ENCODE data around the gene RNF213.

Gene RNF213

DNA sequence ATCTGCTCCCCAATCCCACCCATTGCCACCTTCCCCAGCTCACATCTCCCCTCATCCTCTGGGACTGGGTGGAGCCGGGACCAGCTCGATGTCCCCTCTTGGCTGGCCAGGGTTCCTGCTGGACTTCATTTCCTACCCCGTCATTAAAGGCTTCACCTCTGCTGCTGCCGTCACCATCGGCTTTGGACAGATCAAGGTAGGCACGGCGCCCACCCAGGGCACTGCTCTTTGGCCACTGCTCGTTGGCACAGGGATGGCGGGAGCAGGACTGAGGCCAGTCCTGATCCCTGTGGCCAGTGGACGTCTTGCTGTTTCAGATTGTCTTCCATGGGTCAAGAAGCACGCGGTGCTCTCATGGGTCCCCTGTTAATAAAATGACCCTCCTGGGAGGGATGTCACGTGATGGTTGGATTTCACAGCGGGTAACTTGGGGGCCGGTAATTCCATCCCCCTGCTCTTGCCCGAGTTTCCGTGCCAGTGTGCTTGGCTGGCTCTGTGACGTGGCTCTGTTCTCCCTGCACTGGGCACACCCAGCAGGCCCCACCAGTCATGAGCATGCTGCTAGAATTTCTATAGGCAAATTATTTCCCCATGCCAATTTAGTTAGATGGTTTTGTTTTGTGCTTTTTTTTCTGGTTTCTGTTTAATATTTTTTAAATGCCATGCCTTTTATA is 37.4 kb upstream of the RNF213 start:
- TF ChIP-seq, protein P1, sequence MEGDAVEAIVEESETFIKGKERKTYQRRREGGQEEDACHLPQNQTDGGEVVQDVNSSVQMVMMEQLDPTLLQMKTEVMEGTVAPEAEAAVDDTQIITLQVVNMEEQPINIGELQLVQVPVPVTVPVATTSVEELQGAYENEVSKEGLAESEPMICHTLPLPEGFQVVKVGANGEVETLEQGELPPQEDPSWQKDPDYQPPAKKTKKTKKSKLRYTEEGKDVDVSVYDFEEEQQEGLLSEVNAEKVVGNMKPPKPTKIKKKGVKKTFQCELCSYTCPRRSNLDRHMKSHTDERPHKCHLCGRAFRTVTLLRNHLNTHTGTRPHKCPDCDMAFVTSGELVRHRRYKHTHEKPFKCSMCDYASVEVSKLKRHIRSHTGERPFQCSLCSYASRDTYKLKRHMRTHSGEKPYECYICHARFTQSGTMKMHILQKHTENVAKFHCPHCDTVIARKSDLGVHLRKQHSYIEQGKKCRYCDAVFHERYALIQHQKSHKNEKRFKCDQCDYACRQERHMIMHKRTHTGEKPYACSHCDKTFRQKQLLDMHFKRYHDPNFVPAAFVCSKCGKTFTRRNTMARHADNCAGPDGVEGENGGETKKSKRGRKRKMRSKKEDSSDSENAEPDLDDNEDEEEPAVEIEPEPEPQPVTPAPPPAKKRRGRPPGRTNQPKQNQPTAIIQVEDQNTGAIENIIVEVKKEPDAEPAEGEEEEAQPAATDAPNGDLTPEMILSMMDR (IDR thresholded peaks at IDR 0.05; ENCODE audit: insufficient read depth, low read length, missing control alignments): no peak
- CTCF ChIA-PET: no interaction called here
- no peak for DNase-seq (ENCODE audit: low read depth, low spot score)
- POLR2A ChIA-PET: interaction anchor here (0.6 kb wide), 1 partner anchor 228 kb away, joined by 4 read pairs; no protein-coding TSS in a partner anchor
- no peak overlapping the region for H3K4me3 ChIP-seq (ENCODE audit: low read depth, low read length)

DNA sequence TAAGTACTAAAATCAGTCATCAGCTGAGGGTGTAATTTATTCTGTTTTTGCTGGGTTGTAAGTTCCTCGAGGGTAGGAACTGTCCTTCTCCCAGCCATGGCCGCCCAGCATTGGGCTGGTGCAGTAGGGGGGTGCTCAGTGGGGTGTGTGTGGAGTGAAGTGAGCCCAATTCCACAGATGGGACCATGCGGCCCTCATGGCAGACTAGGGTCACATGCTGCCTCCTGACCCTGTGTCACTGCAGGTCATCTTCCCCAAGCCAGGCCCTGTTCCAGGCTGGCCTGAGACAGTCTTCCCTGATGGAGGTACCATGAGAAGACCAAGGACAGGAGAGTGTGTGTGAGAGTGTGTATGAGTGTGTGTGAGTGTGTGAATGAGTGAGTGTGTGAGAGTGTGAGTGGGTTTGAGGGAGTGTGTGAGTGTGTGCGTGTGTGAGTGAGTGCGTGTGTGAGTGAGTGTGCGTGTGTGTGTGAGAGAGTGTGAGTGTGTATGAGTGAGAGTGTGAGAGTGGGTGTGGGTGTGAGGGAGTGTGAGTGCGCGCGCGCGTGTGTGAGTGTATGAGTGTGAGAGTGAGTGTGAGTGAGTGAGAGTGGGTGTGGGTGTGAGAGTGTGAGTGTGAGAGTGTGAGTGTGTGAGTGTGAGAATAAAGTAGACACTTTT is 36.7 kb upstream of the RNF213 start:
- ChIA-PET POLR2A (no interaction called here), CTCF (no interaction called here)
- TF ChIP-seq, protein P1 (IDR thresholded peaks at IDR 0.05; ENCODE audit: insufficient read depth, low read length, missing control alignments): no peak
- H3K4me3 ChIP-seq (ENCODE audit: low read depth, low read length): no peak overlapping the region
- no peak for DNase-seq (ENCODE audit: low read depth, low spot score)

DNA sequence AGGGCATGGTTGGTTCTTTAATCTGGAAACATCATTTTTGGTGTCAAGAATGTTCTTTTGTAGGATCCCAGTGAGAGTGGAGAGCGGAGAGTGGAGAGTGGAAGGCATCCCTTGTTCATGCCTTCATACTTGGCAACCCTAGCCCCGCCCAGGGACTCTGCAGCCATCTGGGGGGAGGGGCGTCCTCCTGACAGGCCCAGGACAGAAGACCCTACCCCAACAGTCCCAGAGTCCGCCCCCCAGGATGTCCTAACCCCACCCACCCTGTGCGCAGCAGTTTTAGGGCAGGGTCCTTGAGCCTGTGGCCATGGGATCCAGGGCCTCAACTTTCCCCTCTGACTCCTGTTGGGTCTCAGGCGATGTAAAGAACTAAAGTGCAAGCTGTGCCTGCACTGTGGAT is 36.0 kb upstream of the RNF213 start:
- ChIA-PET CTCF (no interaction called here), POLR2A (no interaction called here)
- no peak overlapping the region for H3K4me3 ChIP-seq (ENCODE audit: low read depth, low read length)
- DNase-seq (ENCODE audit: low read depth, low spot score): no peak
- TF ChIP-seq, protein P1 (IDR thresholded peaks at IDR 0.05; ENCODE audit: insufficient read depth, low read length, missing control alignments): no peak

DNA sequence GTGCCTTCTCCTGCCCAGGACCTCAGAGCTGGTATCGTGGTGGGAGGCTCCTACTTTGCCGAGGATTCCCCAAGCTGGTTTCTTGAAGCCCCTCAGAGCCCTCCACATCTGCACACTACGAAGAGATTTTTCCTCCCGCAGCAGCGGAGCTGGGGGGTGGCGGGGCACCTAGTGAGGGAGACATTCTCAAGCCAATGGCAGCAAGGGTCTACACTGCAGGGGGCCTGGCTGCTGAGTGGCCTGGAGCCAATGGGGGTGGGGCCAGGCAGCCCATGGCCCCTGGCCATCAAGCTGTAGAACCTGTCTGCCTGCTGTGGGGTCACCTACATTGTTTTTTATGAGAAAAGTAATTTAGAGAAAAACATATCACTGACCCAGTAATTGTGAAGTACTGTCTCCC is 35.4 kb upstream of the RNF213 start:
- TF ChIP-seq, protein P1 (IDR thresholded peaks at IDR 0.05; ENCODE audit: insufficient read depth, low read length, missing control alignments): no peak
- H3K4me3 ChIP-seq (ENCODE audit: low read depth, low read length): no peak overlapping the region
- ChIA-PET CTCF (interaction anchor here (0.8 to 1.3 kb wide), 2 partner anchors 13 kb away, joined by 3 read pairs; no protein-coding TSS in a partner anchor), POLR2A (interaction anchor here (0.9 kb wide), 1 partner anchor 70 kb away, joined by 4 read pairs; no protein-coding TSS in a partner anchor)
- DNase-seq (ENCODE audit: low read depth, low spot score): no peak

DNA sequence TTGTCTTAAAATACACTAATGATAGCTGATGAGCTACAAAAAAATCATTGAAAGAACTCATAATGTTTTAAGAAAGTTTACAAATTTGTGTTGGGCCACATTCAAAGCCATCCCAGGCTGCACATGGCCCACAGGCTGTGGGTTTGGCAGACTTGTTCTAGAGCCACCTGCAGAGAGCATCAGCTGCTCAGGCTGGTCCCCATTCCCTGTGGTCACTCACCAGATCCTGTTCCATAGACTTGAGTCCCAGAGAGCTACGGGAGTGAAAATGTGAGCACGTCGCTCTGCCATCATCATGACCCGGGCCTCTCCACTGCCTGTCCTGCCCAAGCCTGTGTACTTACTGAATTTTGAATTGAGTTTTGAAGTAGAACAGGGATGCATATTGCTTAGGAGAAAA is 33.5 kb upstream of the RNF213 start:
- CTCF ChIA-PET: interaction anchor here (1.0 to 1.8 kb wide), 2 partner anchors 32 to 126 kb away, joined by 3 to 6 read pairs; partner anchors contain the start of gene GAA
- POLR2A ChIA-PET: no interaction called here
- DNase-seq (ENCODE audit: low read depth, low spot score): no peak
- no peak overlapping the region for H3K4me3 ChIP-seq (ENCODE audit: low read depth, low read length)
- TF ChIP-seq, protein P1 (IDR thresholded peaks at IDR 0.05; ENCODE audit: insufficient read depth, low read length, missing control alignments): no peak

DNA sequence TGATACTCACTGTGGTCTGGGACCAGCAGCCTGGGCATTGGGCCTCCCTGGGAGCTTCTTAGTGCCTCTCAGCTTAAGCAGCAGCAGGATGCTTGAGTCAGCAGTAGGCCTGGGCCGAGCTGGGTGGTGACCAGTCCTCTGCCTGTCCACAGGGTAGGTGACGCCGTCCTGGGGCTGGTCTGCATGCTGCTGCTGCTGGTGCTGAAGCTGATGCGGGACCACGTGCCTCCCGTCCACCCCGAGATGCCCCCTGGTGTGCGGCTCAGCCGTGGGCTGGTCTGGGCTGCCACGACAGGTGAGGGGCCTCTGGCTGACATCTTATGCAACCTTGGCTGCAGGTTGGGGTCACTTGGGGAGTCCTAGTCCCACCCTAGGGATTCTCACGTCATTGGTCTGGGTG is 33.0 kb upstream of the RNF213 start:
- ChIA-PET CTCF (interaction anchor here (1.0 to 1.8 kb wide), 2 partner anchors 33 to 126 kb away, joined by 3 to 6 read pairs; partner anchors contain the start of gene GAA), POLR2A (no interaction called here)
- no peak for DNase-seq (ENCODE audit: low read depth, low spot score)
- TF ChIP-seq, protein P1 (IDR thresholded peaks at IDR 0.05; ENCODE audit: insufficient read depth, low read length, missing control alignments): no peak
- no peak overlapping the region for H3K4me3 ChIP-seq (ENCODE audit: low read depth, low read length)

Data from AG04449 (cell line).